ENCODE results near the gene PTPRT.

The PTPRT gene

GRCh38 chr20:42611889-42612837, 577.5 kb downstream of the PTPRT start:
- no peak for DNase-seq (ENCODE audit: low spot score)

GRCh38 chr20:42611423-42611822, 578.3 kb downstream of the PTPRT start:
- no peak for DNase-seq (ENCODE audit: low spot score)

- no peak for DNase-seq (ENCODE audit: low spot score)
These were observed 579.6 kb downstream of the PTPRT start for GRCh38 chr20:42610070-42610469.

- no peak for DNase-seq (ENCODE audit: low spot score)
These were observed 580.1 kb downstream of the PTPRT start for GRCh38 chr20:42609618-42610017.

GRCh38 chr20:42604998-42605956, 584.4 kb downstream of the PTPRT start:
- no peak for DNase-seq (ENCODE audit: low spot score)

GRCh38 chr20:42603655-42604054, 586.1 kb downstream of the PTPRT start:
- DNase-seq (ENCODE audit: low spot score): no peak

- no peak for DNase-seq (ENCODE audit: low spot score)
These were observed 591.1 kb downstream of the PTPRT start for GRCh38 chr20:42598581-42598980.

GRCh38 chr20:42595625-42596024, 594.1 kb downstream of the PTPRT start:
- no peak for DNase-seq (ENCODE audit: low spot score)

GRCh38 chr20:42594659-42595058, 595.0 kb downstream of the PTPRT start:
- no peak for DNase-seq (ENCODE audit: low spot score)

GRCh38 chr20:42594011-42594410, 595.7 kb downstream of the PTPRT start:
- no peak for DNase-seq (ENCODE audit: low spot score)

GRCh38 chr20:42589976-42590639, 599.6 kb downstream of the PTPRT start:
- no peak for DNase-seq (ENCODE audit: low spot score)

- no peak for DNase-seq (ENCODE audit: low spot score)
These were observed 600.9 kb downstream of the PTPRT start for GRCh38 chr20:42588847-42589246.

GRCh38 chr20:42587427-42587826, 602.3 kb downstream of the PTPRT start:
- no peak for DNase-seq (ENCODE audit: low spot score)

- no peak for DNase-seq (ENCODE audit: low spot score)
These were observed 608.4 kb downstream of the PTPRT start for GRCh38 chr20:42581311-42581710.

GRCh38 chr20:42576167-42576566, 613.5 kb downstream of the PTPRT start:
- no peak for DNase-seq (ENCODE audit: low spot score)

- DNase-seq (ENCODE audit: low spot score): no peak
These were observed 617.2 kb downstream of the PTPRT start for GRCh38 chr20:42572320-42573016.

- no peak for DNase-seq (ENCODE audit: low spot score)
These were observed 622.3 kb downstream of the PTPRT start for GRCh38 chr20:42567409-42567808.

GRCh38 chr20:42565235-42565995, 624.3 kb downstream of the PTPRT start:
- no peak for DNase-seq (ENCODE audit: low spot score)

- no peak for DNase-seq (ENCODE audit: low spot score)
These were observed 630.0 kb downstream of the PTPRT start for GRCh38 chr20:42559665-42560064.

GRCh38 chr20:42556575-42556974, 633.1 kb downstream of the PTPRT start:
- DNase-seq (ENCODE audit: low spot score): no peak

GRCh38 chr20:42553374-42553773, 636.3 kb downstream of the PTPRT start:
- no peak for DNase-seq (ENCODE audit: low spot score)

Data from hematopoietic multipotent progenitor cell treated with erythropoietin and hydrocortisone succinate and interleukin-3 and kit ligand, for 17 days (in vitro differentiated cells).